HG03060 (cell line): ENCODE results near the gene CDR2.
"Not testable (repeated sequence)": the region's sequence is repeated elsewhere in the genome, so short reads cannot be mapped to it uniquely, and the experiment has no call there.

ENCODE experiments used
- ATAC-seq: cut with Tn5 transposase; IDR thresholded peaks from one replicate; pipeline ENCODE4 v1.9.1; 2021; ENCODE audit warnings: low read depth, moderate number of reproducible peaks; ENCODE audit not compliant: unreplicated experiment

The CDR2 gene

DNA sequence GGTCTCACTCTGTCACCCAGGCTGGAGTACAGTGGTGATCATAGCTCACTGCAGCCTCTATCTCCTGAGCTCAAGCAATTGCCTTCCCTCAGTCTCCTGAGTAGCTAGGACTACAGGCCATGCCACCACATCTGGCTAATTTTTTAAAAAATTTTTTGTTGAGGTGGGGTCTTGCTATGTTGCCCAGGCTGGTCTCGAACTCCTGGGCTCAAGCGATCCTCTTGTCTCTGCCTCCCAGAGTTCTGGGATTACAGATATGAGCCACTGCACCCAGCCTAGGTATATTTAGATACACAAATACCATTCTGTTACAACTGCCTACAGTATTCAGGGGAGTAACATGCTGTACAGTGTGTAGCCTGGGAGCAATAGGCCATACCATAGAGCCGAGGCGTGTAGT, 62.9 kb downstream of the CDR2 start:
- ATAC-seq, result no peak

DNA sequence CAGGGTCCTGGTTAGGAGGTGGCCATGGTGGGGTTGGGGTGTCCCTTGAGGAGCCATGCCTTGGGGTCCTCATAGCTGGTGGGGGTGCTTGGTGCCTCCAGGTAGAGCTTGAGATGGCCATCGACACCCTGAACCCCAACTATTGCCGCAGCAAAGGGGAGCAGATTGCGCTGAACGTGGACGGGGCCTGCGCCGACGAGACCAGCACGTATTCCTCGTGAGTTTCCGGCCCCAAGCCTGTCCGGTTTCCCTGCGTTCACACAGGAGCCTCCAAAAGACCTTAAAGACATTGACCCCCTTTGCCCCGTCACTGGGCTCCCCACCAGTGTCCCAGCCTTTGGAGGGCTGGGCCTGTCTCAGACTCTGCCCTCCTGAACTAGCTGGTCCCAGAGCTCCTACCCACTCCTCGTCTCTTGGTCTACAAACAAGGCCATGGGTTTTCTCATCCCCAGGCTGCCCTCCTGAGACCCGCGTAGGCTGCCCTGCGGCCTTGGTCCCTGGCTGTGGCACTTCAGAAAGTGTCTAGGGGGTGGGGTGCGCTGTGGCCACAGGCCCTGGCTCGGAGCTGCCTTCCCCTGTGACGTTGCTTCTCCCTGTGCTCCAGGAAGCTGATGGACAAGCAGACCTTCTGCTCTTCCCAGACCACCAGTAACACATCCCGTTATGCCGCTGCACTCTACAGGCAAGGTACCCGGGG, 65.4 kb downstream of the CDR2 start:
- ATAC-seq, result no peak

GRCh38 chr16:22307838-22308237, 66.6 kb downstream of the CDR2 start:
- ATAC-seq, result no peak

GRCh38 chr16:22306788-22307187, 67.6 kb downstream of the CDR2 start:
- no peak for ATAC-seq

DNA sequence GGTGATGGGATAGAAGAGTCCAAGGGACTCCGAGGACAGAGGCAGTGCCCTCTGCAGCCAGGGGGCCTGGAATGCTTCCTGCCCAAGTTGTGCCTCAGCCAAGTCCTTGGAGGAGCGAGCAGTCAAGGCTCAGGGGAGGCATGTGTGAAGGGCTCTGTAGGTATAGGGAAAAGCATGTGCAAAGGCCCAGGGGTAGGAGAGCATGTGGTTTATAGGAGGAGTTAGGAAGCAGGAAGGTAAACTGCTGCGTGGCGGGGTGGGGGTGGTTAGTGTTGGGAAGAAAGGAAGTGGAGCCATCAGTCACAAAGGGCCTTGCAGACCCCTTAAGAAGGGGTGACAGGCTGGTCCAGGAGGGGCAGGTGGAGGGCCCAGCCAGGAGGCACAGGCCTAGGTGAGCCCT, 70.0 kb downstream of the CDR2 start:
- no peak for ATAC-seq

- ATAC-seq, result no peak
These were observed 71.5 kb downstream of the CDR2 start for GRCh38 chr16:22302776-22303363.

GRCh38 chr16:22301423-22301822, 73.0 kb downstream of the CDR2 start:
- ATAC-seq, result not testable (repeated sequence)

DNA sequence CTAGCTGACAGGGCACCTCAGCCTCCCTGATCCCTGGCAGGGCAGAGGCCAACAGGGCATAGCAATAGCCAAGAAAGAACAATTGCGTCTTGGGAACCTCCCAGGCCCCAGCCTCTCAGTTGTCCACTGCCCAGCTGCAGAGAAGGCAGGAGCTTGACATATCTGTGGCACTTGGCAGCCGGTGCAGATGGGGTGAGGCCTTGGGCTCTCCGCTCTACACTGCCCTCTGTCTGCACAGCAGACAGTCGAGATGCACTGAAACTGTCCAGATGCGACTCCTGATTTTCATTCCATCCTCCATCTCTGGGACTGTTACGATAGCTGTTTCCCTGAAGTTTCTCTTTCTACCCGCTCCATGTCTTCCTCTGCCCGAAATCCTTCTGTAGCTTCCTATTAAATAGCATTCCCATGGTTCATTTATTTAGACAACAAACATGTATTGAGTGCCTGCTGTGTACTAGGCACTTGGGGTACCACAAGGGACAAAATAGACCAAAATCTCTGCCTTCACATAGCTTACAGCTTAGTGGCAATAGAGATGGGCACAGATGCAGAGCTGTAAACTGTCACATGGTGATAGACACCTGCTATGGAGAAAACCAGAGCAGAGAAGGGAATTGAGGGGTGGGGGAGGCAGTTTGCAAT, 73.9 kb downstream of the CDR2 start:
- ATAC-seq, result no peak

DNA sequence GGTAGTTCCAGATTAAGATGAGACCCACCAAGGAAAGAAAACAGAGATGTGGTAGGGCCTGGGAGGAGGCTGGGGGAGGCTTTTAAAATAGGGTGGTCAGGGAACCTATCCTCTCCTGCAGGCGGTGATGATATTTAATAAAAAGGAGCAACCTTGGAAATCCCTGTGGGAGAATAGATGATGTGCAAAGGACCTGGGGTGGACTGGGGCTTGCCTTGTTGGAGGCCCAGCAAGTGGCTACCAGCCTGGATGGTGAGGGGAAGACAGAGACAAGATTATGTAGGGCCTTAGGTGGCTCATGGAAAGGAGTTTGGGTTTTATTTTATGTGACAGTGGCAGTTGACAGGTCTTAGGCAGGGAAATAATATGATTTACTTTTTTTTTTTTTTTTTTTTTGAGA, 75.4 kb downstream of the CDR2 start:
- ATAC-seq, result no peak

DNA sequence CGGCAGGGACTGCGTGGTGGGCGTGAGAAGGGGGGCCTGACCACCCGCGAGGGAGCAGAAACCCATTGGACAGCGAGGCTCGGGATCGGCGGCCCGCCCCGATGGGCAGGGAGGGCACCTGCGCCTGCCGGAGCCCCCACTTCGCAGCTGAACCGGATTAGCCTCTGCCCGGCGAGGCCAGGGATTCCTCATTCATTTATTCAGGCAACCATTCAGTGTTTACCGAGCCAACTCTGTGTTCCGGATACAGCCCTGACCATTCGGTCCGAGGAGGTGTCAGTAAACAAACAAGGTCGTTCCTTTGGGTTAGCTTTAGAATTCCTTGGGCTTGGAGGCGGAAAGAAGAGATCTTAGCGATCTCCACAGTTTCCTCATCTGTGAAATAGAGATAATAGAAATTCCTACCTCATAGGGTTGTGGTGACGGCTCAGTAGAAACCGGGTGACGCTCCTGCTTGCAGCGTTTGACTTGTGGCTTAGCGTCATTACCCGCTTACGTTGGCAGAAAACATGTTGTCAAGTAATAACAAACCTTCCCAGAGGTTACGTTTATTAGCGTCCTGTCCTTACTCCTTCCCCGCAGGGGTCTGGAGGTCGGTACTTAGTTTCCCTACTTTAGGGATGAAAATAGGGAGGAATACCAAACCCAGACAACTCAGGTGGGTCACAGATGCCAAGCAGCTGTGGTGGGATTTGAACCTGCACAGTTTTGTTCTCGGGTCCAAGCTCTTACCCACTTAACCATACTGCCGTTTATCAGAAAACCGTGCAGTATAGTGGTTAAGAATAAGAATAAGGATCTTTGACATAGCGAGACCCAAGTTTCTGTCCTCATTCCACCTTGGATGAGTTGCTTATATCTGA, 76.3 kb downstream of the CDR2 start:
- peak; percentile 26 for ATAC-seq

DNA sequence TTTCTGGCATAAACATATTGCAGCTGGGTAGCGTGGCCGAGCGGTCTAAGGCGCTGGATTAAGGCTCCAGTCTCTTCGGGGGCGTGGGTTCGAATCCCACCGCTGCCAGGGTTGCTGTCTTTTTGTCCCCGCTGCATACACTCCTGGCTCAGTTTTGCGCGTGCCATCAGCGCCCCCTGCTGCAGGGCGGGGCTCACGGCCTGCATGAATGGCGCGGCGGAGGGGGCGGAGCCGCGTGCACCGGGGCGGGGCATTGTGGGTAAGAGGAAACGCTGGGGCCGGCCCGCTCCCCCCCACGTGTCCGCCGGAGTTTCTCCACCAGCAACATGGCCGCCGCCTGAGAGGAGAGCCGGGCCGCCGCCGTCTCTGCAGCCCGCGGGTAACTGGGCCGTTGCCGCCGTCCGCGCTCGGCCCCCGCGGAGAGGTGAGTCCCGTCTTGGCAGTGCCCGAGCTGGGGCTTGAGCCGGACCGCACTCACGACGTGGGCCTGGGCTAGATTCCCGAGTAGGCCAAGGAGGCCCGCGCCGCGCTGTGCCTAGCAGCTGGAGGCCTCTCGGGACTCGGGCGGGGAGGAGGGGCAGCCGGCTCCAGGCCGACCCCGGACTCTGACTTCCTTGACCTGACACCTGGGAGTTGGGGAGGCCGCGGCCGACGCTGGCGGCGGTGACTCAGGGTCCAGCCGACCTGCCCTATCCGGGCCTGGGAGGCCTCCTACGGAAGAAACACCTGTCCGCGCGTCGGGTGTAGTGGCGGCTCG, 77.1 kb downstream of the CDR2 start, which contains the start of gene POLR3E:
Gene POLR3E, plus strand, starts transcription at position 296 of the 757 bp plus-strand sequence. CDS start 5,560 bp downstream, outside the sequence.
- ATAC-seq, result peak; percentile 67

DNA sequence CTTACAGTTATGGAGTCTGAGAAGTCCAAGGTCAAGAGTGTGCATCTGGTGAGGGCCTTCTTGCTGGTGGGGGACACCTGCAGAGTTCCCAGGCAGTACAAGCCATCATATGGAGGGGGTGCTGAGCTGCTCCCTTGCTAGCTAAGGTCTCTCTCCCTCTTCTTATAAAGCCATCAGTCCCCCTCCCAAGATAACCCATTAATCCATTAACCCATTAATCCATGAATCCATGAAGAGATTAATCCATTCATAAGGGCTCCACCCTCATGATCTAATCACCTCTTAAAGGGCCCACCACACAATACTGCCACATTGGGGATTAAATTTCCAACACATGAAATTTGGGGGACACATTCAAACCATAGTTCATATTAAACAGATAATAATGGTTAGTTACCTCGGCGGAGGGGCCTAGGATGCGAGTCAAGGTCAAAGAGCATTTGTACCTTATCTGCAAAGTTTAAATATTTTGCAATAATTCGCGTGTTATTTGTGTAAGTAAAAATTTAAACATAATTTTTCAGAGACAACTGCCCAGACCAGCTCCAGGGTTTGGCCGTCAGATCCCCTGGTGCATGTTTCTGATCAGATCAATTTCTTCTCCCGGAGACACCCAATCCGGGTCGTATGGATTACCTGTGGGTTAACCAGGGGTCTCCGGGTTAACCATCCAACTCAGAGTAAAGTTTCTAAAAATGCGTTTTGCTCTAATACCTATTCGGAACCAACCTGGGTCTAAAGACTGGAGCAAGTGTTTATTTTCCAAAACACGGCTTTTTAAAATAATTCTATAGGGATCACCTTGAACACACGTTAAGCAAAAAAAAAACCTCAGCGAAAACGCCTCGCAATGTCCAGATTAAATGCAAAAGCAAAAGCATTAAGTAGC, 78.0 kb downstream of the CDR2 start:
- ATAC-seq, result no peak
